ENCODE measurements around the gene COL18A1.

Gene COL18A1

DNA sequence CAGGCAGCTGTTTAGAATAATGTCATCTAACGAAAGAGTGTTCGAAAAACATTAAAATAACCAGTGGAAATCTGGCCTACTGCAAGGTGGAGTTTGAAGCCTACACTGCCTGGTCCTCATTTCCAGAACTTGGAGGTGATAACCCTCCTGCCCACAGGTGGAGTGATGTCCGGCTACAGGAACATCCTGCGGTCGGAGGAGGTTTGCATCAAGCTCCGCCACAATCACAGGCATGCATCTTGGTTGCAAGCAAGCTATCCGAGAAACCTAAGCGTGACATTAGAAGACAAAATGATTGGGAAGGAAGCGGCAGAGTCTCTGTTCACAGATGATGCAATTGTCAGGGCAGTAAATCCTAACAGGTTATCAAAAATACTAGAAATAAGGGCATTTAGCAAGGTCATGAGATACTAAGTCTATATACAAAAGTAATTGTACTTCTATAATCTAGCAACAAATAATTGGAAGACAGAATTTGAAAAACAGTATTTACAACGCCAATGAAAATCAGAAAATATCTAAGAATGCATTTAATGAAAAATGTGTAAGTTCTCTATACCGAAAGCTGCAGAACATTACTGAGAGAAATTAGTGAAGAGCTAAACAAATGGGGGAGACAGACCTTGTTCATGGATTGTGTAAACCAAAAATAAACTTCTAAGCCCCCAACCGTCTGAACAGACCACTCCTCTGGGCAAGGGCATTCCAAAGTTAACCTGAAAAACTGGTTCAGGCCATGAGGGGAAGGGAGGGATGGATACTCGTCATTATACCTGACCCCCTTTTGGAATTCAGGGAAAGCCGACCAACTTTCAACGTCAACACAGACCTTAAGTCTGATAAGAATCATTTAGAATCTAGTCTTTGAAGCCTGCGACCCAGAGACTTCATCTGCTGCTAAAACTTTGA is 141.9 kb downstream of the COL18A1 start:
- DNase-seq (ENCODE audit: low read depth in 2 of 2): no peak

DNA sequence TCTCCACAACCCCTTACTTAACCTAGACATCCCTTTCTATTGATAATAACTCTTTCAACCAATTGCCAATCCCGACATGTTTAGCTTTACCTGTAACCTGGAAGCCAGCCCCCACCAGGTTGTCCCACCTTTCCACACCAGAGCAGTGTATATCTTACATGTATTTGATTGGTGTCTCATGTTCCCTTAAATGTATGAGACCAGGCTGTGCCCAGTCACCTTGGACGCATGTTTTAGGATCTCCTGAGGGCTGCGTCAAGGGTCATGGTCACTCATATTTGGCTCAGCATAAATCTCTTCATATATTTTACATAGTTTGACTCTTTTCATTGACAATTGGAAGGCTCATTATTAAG is 142.6 kb downstream of the COL18A1 start:
- no peak for DNase-seq (ENCODE audit: low read depth in 2 of 2)

DNA sequence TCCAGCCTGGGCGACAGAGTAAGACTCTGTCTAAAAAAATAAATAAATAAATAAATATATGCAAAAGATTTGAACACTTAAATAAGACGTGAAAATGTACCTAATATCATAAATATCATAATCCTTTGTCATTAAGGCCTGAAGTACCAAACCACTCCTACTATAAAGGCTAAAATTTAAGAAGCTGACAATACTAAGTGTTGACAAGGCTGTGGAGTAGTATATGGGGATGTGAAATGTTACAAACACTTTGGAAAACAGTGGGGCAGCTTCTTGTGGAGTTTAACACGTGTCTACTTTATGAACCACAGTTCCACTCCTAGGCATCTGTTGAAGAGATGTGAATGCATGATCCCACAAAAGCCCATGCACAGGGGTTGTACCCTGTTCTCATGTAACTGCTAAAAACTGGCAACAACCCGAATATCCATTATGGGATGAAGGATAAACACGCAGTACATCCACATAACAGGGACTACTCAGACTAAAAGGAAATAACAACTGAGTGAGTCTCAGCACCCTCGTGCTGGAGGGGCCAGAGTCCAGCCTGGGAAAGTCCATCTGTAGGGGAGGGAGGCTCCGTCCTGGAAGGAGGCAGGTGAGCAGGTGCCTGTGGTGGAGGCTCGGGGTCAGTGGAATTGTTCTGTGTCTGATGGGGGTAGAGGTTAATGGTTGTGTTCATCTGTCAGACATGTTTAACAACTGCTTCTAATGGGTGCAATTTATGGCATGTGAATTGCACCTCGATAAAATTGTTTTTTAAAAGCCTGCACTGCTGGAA is 143.9 kb downstream of the COL18A1 start:
- DNase-seq (ENCODE audit: low read depth in 2 of 2): no peak

DNA sequence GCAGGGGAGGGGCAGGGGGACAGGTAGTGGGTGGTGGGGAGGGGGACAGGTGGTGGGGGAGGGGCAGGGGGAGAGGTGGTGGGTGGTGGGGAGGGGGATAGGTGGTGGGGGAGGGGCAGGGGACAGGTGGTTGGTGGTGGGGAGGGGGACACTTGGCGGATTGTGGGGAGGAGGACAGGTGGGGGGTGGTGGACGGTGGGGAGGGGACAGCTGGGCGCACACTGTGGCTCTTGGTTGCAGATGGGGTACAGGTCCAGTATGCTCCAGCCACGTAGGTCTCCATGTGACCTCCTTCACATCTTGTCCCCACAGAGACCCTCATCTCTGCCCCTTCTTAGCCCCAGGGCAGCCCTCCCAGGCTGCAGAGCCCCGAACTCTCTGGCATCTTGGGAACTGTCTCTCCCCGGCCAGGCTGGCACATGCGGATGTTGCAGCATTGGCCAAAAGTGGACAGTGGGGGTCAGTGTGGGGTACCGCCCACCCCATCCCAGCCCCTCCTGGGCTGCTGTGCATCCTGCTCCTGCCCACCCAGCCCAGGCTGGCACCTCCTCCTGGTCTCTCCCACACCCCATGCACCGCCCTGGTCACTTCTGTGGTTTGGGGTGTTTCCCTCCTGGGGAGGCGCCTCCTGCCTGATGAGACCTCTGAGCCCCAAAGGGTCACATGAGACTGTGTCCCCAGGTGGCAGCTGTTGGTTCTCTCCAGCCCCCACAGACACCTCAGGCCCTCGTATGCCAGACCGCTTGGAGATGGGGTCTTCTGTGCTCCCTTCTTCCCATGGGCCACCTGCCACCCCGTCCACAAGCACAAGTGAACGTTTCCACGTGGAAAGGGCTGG is 144.9 kb downstream of the COL18A1 start:
- no peak for DNase-seq (ENCODE audit: low read depth in 2 of 2)

DNA sequence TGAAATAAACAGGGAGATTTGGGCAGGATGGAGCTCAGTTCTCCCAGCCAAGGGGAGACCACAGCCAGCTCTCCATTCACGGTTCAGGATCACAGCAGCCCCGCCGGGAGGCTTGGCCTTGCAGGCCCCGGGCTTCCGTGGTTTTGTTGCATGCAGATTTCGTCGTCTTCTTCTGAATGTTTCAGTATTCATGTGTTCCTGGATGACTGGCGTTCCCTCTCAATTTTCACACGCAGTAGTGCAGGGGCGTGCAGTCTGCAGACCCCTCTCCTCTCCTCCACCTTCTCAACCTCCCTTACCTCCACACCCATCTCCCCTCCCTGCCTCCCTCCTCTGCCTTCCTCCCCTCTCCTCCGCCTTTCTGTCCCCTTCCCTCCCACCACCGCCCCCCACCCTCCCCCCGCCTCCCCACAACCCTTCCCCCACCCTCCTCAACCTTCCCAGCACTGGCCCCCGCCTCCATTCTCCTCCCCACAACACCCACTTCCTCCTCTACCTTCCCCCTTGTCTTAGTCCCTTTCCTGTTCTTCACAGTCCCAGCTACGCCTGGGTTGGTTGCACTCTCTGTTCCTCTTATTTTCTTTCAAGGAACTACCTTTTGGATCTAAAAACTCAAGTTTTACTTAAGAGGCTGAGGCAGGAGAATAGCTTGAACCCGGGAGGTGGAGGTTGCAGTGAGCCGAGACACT is 145.7 kb downstream of the COL18A1 start:
- no peak for DNase-seq (ENCODE audit: low read depth in 2 of 2)

DNA sequence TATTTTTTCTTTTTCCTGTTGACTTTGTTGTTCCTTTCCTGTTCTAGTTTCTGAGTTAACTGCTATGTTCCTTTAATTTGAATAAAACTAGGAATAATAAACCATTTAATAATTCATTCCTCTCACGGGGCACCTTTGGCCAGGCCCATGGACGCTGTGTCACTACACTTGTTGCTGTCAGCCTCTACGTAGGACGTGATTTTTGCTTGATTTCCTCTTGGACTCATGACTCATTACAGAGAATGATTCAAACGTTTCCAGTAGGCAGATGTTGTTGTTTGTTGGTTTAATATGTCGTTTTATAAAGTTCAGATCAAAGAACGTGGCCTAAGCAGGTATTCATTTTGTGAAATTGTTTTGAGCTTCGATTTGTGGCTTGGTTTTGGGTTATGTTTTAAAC is 146.4 kb downstream of the COL18A1 start:
- no peak for DNase-seq (ENCODE audit: low read depth in 2 of 2)

DNA sequence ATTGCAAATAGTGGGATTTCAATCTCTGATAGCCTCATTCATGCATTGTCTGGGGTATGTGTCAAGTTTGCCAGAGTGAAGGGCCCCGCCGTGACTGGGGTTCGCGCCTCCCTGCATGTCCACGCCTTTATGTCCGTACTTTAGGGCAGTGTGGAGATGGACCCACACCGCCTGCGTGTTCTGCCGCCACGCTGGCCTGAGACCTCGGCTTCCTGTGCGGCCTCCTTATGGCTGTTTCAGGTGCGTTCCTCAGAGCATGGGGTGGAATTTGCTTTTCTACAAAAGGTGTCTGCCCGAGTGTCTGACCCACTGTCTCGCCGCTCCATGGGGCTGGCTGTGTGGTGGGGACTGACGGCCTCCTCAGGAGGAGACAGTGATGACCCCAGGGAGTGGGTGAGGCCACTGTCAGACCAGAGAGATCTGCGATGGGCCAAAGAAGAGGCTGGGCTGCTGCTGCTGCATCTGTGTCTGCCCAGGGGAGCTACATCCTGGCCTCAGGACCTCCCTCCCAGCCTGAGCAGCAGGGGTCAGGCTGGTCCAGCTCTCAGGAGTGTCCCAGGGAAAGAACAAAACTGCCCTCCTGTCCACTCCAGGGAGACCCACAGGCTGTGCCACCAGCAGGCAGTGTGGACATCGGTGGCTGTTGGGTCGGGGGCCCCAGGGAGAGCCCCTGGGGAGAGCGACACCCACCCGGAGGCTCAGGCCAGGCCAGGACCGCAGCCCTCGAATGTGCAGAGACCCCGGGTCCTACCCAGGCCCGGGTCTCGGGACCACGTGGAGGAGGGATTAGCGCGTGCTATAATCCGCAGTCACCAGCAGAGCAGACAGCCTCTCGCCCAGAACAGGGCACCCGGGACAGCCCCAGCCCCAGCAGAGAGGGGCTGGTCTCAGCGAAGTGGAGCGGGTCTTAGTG is 147.1 kb downstream of the COL18A1 start:
- no peak for DNase-seq (ENCODE audit: low read depth in 2 of 2)

DNA sequence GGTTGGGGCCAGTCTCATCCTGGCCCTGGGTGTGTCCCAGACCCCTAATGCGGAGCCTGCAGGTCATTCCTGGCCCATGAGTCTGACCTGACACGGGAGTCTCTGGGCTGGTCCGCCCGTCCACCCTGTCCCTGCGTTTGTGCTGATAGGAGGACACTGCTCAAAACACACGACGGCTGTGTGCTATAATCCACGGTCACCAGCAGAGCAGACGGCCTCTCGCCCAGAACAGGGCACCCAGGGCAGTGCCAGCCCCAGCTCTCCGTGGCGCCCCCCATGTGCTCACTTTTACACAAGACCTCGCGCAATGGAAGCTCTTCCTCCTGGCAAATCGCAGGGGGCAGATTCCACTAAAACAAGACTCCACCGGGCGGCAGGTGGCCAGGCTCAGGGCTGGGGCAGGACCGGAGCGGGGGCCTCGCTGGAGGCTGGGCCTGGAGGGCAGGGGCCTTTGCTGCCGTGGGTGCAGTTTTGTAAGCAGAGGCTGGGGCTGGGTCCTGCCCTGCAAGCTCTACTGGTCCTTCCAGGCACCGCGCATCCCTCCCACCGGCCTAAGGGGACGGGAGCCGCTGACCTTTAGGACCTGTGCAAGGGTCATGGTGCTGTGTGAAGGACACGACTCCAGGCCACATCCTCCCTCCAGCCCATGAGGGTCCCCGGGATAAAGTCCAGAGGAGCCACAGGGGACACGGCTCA is 147.9 kb downstream of the COL18A1 start:
- DNase-seq (ENCODE audit: low read depth in 2 of 2): no peak

DNA sequence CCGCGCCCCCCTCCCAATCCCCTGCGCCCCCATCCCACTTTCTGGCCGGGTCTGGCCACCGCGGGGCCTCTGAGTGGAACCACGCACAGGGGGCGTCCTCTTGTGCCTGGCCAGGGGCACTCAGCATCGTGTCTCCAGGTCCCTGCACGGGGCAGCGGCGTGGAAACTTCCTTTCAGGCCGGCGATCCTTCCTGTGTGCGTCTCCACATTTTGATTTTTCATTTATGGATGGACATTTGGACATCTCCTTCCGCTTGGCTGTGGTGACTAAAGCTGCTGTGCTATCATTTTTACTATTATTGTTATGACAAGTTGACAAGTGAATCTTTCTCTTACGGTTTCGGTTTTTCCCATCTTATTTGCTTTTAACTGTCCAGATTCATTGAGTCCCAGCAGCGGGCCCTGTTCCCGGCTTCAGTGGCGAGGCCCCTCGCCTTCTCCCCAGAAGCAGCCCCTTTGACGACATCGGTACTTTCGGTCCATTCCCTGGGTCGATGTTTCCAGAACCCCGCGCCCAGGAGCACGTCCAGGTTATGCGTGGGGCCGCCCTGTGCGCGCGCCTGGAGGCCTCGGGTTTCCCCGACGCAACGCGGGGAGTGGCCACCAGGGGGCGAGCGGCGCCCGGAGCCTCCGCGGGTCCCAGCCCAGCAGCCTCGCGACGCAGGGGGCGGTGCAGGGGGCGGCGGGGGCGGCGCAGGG is 149.7 kb downstream of the COL18A1 start:
- peak; percentile 81 to 90 for DNase-seq (ENCODE audit: low read depth in 2 of 2)

DNA sequence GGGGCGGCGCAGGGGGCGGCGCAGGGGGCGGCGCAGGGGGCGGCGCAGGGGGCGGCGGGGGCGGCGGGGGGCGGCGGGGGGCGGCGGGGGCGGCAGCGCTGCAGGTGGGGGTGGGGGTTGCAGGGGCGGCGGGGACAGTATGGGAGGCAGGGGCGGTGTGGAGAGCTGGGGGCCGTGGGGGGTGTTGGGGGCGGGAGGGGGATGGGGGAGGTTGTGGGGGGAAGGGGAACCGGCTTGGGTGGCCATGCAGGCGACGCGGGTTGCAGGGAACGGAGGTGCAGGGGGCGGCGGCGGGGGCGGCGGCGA is 150.2 kb downstream of the COL18A1 start:
- no peak for DNase-seq (ENCODE audit: low read depth in 2 of 2)

DNA sequence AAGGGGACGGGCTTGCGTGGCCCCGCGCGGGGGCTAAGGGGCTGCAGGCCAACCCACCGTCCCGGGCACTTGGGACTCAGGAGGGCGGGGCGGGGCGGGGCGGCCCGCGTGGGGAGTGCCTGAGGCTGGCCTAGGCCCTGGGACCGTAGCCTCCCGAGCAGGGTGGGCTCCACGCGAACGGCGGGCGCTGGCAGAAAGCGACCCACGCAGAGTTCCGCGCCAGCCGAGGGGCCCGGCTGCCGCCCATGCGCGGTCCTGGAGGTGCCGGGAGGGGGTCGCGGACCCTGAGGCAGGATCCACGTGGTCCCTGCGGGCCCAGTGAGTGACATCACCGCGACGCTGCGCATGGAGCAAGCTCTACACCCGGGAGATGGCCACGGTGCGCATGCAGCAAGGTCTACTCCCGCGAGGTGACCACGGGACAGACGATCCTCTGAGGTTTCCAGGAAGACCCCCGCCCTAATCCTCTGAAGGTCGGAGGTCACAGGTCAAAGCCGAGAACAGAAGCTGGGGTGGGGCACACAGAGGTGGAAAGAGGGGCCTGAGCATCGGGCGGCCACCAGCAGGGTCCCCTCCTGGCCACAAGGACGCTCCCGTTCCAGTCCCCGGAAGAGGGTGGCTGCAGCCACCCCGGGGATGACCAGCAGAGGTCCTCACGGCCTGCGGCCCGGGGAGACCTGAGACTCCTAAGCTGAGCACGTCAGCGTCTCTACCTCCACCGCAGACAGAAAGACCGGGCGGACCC is 150.8 kb downstream of the COL18A1 start:
- DNase-seq (ENCODE audit: low read depth in 2 of 2): no peak

DNA sequence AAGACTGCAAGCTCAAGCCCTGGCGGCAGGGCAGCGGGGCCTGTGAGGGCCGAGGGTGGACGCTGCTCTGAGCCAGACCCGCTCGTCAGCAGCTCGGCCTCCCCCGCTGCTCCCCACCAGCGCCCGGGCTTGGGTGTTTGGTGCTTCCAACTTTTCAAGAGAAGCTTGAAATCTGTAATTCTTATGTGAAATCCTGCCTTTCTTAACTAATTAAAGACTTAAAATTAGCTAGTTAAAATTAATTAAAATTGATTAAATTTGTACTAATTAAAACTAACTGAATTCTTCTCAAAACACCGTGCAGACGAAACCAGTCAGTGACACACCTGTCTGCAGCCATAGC is 151.3 kb downstream of the COL18A1 start:
- no peak for DNase-seq (ENCODE audit: low read depth in 2 of 2)

DNA sequence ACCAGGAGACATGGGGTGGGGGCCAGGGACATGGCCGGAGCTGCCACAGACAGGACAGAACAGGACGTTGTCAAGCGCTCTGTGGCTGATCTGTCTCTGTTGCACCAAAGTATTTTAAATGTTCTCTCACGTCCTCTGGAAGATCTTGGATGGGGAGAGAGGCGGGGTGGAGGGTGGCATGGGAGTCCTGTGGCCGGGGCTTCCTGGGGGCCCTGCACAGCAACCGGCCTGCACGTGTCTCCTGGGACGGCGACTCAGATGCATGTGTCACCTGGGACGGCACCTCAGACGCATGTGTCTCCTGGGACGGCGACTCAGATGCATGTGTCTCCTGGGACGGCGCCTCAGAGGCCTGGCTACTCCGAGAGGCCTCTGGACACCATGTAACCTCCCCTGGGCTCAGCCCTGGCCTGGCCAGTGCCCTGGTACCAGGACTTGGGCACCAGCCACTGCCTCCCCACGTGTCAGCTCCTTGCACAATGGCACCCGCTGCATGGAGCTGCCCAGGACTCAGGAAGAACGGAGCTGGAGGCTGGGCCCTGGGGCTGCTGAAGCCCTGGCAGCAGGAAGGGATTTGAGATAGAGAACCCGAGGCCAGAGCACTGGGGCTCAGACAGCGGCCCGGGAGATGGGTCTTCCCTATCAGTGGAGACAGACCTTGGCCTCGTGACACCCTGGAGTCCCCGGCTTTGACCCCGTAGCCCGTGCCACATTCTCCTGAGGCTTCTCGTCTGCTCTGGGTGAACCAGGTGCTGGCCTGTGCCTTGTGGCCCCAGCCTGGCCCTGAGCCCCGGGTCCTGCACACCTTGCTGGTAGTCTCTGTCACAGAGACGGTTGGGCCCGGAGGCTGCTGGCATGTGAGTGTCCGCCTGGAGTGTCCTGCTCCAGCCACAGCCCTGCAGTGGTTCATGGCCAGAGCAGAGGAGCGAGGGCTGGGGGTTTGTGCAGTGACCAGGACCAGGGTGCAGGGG is 152.0 kb downstream of the COL18A1 start:
- DNase-seq (ENCODE audit: low read depth in 2 of 2): no peak

DNA sequence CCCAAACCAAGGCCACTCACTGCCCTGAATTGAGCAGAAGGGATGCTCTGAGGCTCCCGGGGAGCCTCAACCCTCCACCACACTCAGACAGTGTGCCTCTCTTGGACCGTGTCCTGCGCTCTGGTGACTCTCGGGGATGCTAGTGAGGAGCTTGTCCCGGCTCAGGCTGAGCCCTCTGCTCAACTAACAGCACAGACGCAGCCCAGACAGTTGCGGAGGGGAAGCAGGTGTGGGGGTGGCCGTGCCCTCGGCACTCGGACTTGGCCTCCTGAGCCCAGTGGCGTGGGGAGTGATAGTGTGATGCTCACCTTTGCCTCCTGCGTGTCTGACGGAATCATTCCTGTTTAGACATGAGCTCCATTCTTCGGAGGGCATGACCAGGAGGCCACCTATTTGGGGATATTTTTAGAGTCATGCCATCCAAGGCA is 152.7 kb downstream of the COL18A1 start:
- no peak for DNase-seq (ENCODE audit: low read depth in 2 of 2)

DNA sequence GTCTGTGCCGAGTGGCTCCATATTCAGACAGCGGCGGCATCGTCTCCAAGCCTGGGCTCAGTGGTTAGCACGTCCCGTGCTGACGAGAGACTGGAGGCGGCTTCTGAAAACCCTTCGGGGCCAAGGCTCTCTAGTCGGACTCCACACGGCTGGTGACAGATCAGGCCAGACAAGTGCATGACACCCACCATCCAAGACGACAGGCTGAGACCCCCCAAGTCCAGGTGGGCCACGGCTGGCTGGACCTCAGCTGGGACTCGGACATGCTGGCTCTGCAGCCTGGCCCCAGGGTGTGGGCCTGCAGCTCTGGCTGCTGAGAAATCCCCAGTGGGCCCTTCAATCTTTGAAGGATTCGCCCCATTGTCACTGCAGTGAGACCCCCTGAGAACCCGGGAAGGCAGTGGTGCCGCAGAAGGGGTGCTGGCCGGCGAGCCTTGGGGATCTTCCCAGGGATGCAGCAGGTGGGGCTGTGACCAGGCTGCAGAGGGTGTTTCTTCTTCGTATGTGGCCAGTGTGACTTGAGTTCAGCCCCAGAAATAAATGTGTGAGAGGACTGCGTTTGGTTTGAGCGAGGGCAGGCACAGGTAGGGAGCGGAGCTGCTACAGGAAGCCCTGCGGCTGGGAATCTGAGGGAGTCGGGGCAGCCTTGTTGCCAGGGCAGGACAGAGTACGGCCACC is 153.2 kb downstream of the COL18A1 start:
- no peak for DNase-seq (ENCODE audit: low read depth in 2 of 2)

DNA sequence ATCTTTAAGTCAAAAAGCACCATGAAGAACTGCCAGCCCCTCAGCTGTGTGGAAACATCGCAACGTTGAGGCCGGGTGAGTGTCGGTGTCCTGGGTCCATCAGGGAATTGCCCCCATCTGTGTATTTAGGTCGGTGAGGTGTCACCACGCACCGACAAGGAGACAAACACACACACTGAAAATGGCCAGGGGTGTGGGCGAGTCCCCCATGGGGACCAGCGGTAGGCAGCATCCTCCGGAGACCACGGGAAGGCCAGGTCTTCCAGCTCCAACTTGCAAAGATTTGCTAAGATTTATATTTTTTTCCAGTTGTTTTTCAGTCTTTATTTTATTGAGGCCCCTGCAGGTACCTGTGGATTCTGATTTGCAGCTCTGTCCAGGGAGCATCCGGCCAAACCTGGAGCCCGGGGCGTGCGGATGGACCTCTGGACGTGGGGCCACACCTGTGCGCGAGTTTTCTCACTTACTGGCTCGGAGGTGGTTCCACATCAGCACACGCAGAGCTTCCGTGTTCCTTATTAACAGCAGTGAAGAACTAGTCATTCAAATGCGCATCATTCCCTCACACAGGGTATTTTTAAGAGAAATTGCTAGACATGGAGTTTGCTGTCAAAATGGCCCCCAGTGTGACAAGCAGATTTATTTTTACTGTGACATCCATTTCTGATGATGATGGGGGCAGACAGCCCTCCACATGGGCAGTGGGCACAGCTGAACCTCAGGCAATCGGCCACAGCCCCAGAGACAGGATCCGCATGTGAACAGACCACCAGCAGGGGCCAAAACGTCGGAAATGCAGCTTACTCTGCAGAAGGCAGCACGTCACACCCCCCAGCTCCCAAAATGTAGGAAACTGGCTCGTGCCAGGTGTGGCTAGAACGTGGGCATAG is 154.5 kb downstream of the COL18A1 start:
- no peak for DNase-seq (ENCODE audit: low read depth in 2 of 2)
